Breast epithelium (tissue), 4 donors: Measurements from ENCODE around the gene HACD2. TPM values are rescaled to one million over a fixed set of nuclear protein-coding genes. Genes with fewer than 3 reads are reported as not detected.
A peak's percentile ranks its signal among the peaks of the same experiment; 100 is the strongest.
"Not testable (repeated sequence)": the region's sequence is repeated elsewhere in the genome, so short reads cannot be mapped to it uniquely, and the experiment has no call there.

Experiments used
- DNase-seq, 2 donors: peaks; one replicate each; pipeline ENCODE4 v3.0.0-alpha.2; 2019; ENCODE audit warnings: low spot score in 2 of 2
- H3K27ac ChIP-seq, 2 donors: fragments of 200-600 bp; sonication (generic) in 1 of 2; one replicate each; pipeline ENCODE4 v1.5.1; 2016 to 2019; ENCODE audit warnings: mild to moderate bottlenecking in 1 of 2
- H3K27me3 ChIP-seq, 2 donors: fragments of 200-600 bp; sonication (generic) in 1 of 2; one replicate each; pipeline versions ENCODE4 v1.5.1 to v1.6.0; 2017 to 2019; ENCODE audit warnings: control low read depth in 1 of 2, mild to moderate bottlenecking in 1 of 2
- H3K36me3 ChIP-seq: fragments of 200-600 bp; one replicate; pipeline ENCODE4 v1.5.1; 2019
- H3K4me1 ChIP-seq, 2 donors: fragments of 200-600 bp; sonication (generic); one replicate each; pipeline ENCODE4 v1.5.1; 2016 to 2019; ENCODE audit warnings: control low read depth in 1 of 2
- H3K4me3 ChIP-seq, 3 donors: fragments of 200-600 bp; sonication (generic); 1 replicate in 2 of 3; 2 replicates in 1 of 3; pipeline ENCODE4 v1.5.1; 2016 to 2019; ENCODE audit warnings: mild to moderate bottlenecking in 3 of 3, moderate library complexity in 2 of 3
- H3K9me3 ChIP-seq, 2 donors: fragments of 200-600 bp; sonication (generic) in 1 of 2; one replicate each; pipeline ENCODE4 v1.5.1; 2016 to 2019; ENCODE audit warnings: control low read depth in 1 of 2
- CTCF ChIP-seq, 3 donors: fragments of 450-650 bp; IDR thresholded peaks; one replicate each; pipeline ENCODE4 v1.5.1; 2016 to 2017; ENCODE audit warnings: antibody characterized with exemption in 3 of 3, mild to moderate bottlenecking in 3 of 3, moderate library complexity in 3 of 3
- POLR2A ChIP-seq: fragments of 450-650 bp; IDR thresholded peaks from one replicate; pipeline ENCODE4 v1.6.1; 2016; ENCODE audit warnings: antibody characterized with exemption, mild to moderate bottlenecking, moderate library complexity
- POLR2AphosphoS5 ChIP-seq, 3 donors: sonication (generic); formaldehyde crosslinking; IDR thresholded peaks; one replicate each; pipeline ENCODE4 v1.6.1; 2017; ENCODE audit warnings: antibody characterized with exemption in 3 of 3
- intact Hi-C: fragments of 100-400 bp; cut with DNase I; formaldehyde crosslinking; loops from one replicate; pipeline ENCODE4 v1.15.1; 2023; ENCODE audit warnings: low total_unique reads
- total RNA-seq, 3 donors: library from RNA; depleted of rRNA; stranded (reverse); fragments of >200 nt; gene quantifications; one replicate each; pipeline ENCODE4 v1.1.0, GENCODE V29; 2016

The HACD2 gene
- total RNA-seq, 3 donors from 2014 or later: 29.5 to 61.0 (median 55.9) TPM

GRCh38 chr3:123618768-123619484 lies 34.1 kb upstream of the HACD2 start:
- H3K27me3 ChIP-seq: no peaks in the 10 kb centered on the region
- TF ChIP-seq POLR2A (no peak), POLR2AphosphoS5 (IDR thresholded peaks at IDR 0.05) (no peak), CTCF (IDR thresholded peaks at IDR 0.05) (no peak)
- peak overlapping the region; percentile 70 to 74 for H3K27ac ChIP-seq
- H3K4me1 ChIP-seq: peaks cover 0 to 8% of the 10 kb centered on the region in 2 donors
- no peaks in the 10 kb centered on the region for H3K36me3 ChIP-seq
- intact Hi-C loops: no loop called here
- H3K9me3 ChIP-seq: no peaks in the 10 kb centered on the region
- peak overlapping the region; percentile 20 to 53 (median 45) for H3K4me3 ChIP-seq
- no peak for DNase-seq

DNA sequence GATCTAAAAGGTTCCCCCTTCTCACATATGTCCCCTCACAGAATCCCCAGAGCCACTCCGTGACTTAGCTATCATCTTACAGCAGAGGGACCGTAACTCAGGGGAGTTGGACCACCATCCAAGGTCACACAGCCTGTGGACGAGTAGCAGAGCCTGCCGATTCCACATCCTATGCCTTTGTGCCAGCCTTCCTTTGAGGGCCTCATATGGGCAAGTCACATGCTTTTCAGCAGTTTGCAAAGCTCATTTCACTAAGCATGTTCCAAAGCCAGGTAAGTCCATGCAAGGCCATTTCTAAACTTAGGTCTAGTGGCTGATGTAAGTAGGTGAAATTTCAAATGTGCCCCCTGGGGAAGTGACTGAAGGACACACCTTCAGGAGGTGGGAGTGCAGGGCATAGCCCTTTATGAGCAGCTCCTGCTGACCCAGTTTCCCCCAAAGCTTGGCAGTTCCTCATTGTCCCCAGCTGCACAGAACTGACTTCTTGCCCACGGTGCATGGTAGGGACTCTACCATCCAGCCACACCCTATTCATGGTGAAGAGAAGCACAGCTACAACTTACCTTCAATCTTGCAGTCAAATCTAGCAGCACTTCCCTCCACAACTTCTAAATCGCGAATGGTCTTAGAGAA lies 33.3 kb upstream of the HACD2 start:
- no peaks in the 10 kb centered on the region for H3K9me3 ChIP-seq
- H3K27me3 ChIP-seq: no peaks in the 10 kb centered on the region
- intact Hi-C loops: no loop called here
- peak overlapping the region; percentile 20 to 53 (median 45) for H3K4me3 ChIP-seq
- no peak for TF ChIP-seq POLR2AphosphoS5 (IDR thresholded peaks at IDR 0.05)
- TF ChIP-seq CTCF (IDR thresholded peaks at IDR 0.05): no peak
- no peak for TF ChIP-seq POLR2A
- no peaks in the 10 kb centered on the region for H3K36me3 ChIP-seq
- no peak for DNase-seq
- peak overlapping the region; percentile 70 to 74 for H3K27ac ChIP-seq
- H3K4me1 ChIP-seq: peaks cover 0 to 8% of the 10 kb centered on the region in 2 donors

- no peaks in the 10 kb centered on the region for H3K27me3 ChIP-seq
- H3K36me3 ChIP-seq: no peaks in the 10 kb centered on the region
- TF ChIP-seq POLR2AphosphoS5 (IDR thresholded peaks at IDR 0.05) (peak in 1 of 3 donors; percentile 42), CTCF (IDR thresholded peaks at IDR 0.05) (no peak)
- intact Hi-C loops: no loop called here
- H3K4me1 ChIP-seq: peaks cover 0 to 3% of the 10 kb centered on the region in 2 donors
- no peak overlapping the region for H3K27ac ChIP-seq
- no peak for DNase-seq
- no peaks in the 10 kb centered on the region for H3K9me3 ChIP-seq
- peak overlapping the region in 2 of 3 donors; percentile 45 to 53 for H3K4me3 ChIP-seq
Measured at GRCh38 chr3:123616593-123616992, 31.7 kb upstream of the HACD2 start.

GRCh38 chr3:123613543-123613942 lies 28.7 kb upstream of the HACD2 start:
- H3K36me3 ChIP-seq: no peaks in the 10 kb centered on the region
- TF ChIP-seq POLR2A: no peak
- no peak for TF ChIP-seq POLR2AphosphoS5 (IDR thresholded peaks at IDR 0.05)
- no peak for TF ChIP-seq CTCF (IDR thresholded peaks at IDR 0.05)
- H3K4me1 ChIP-seq: no peaks in the 10 kb centered on the region
- intact Hi-C loops: no loop called here
- no peak for DNase-seq
- no peak overlapping the region for H3K27ac ChIP-seq
- H3K4me3 ChIP-seq: no peak overlapping the region
- H3K9me3 ChIP-seq: no peaks in the 10 kb centered on the region
- no peaks in the 10 kb centered on the region for H3K27me3 ChIP-seq

DNA sequence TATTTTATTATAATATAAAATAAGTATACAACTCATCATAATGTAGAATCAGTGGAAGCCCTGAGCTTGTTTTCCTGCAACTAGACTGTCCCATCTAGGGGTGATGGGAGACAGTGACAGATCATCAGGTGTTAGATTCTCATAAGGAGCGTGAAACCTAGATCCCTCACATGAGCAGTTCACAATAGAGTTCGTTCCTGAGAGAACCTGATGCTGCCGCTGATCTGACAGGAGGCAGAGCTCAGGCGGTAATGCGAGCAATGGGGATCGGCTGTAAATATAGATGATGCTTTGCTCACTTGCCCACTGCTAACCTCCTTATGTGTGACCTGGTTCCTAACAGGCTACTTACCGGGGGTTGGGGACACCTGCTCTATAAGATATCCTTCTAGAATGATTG lies 26.8 kb upstream of the HACD2 start:
- H3K27ac ChIP-seq: not testable (repeated sequence)

More for the DNA sequence above, 26.8 kb upstream of the HACD2 start:
- H3K4me1 ChIP-seq, H3K9me3 ChIP-seq, H3K27me3 ChIP-seq, H3K36me3 ChIP-seq, H3K4me3 ChIP-seq, intact Hi-C loops, DNase-seq: not testable (repeated sequence)
